GM21423 (cell line): ENCODE results near the gene ARL6IP5.

Experiments
- ATAC-seq: cut with Tn5 transposase; IDR thresholded peaks from one replicate; pipeline ENCODE4 v1.9.1; 2021; ENCODE audit warnings: mild to moderate bottlenecking, moderate library complexity; ENCODE audit not compliant: unreplicated experiment

ARL6IP5 gene

GRCh38 chr3:69085833-69086722 is 1.3 kb downstream of the ARL6IP5 start:
- ATAC-seq = no peak

DNA sequence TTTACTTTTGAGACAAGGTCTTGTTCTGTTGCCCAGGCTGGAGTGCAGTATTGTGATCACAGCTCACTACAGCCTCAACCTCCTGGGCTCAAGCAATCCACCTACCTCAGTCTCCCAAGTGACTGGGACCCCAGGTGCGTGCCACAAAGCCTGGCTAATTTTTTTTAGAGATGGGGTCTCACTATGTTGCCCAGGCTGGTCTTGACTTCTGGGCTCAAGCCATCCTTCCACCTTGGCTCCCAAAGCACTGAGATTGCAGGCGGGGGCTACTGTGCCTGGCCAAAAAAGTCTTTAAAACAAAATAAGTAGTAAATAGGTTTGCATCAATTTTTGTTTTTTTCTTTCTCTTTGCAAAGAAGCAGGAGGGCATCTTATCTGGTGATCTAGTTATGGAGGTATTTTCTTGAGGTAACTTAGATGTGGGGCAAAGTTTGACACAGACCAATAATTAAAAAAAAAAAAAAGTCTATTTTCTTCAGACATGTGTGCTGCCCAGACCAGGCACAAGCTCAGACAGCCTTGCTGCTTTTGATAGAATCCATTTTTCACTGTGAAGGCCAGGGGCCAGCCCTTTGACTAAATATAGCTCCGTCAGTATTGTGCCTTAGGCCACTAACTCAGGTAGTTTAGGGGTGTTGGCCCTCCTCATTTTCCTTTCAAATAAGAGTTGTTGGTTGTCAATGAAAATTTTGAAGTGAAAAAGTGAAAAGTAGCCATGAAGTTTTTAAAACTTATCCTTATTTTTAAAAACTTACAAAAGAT is 2.5 kb downstream of the ARL6IP5 start:
- ATAC-seq = no peak

DNA sequence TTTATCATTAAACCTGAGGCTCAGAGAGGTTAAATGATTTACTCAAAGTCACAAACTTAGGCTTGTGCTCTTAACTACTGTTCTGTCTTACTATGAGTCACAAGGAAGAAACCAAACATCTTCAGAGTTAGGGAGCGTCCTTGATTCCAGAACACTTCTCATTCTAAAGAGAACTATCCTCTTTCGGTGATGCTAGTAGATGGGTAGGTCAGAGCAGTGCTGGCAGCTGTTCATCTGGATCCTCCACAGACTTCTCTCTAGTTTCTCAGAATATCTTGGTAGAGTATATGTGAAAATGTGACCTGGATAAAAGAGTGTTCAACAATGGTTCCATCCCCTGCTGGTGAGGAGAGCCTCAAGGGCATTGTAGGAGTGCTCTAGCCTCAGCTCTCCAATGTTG is 3.3 kb downstream of the ARL6IP5 start:
- ATAC-seq = peak; percentile 18

- ATAC-seq = no peak
Measured at GRCh38 chr3:69090021-69090420, 5.3 kb downstream of the ARL6IP5 start.

GRCh38 chr3:69091389-69092029 is 6.8 kb downstream of the ARL6IP5 start:
- no peak for ATAC-seq

DNA sequence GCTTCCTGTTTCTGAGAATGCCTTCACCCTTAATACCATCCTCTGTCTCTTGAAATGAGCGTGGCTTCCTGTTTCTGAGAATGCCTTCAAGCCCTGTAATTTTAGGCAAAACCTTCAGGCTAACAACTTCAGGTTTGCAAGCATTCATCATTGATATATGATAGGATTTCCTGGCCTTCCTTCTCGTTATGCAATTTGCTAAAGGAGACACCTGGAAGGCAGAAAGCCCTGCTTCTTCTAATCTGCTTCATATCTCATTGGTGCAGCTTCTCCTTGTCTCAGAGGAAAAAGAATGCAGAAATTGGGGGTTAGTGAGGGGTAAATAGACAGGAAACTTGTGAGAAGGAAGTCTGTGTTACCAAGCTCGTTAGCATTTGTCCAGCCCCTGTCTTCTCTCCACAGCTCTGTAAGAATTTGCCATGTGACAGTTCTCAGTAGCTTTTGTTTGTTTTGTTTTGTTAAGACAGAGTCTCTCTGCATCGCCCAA is 7.3 kb downstream of the ARL6IP5 start:
- ATAC-seq = peak; percentile 70

DNA sequence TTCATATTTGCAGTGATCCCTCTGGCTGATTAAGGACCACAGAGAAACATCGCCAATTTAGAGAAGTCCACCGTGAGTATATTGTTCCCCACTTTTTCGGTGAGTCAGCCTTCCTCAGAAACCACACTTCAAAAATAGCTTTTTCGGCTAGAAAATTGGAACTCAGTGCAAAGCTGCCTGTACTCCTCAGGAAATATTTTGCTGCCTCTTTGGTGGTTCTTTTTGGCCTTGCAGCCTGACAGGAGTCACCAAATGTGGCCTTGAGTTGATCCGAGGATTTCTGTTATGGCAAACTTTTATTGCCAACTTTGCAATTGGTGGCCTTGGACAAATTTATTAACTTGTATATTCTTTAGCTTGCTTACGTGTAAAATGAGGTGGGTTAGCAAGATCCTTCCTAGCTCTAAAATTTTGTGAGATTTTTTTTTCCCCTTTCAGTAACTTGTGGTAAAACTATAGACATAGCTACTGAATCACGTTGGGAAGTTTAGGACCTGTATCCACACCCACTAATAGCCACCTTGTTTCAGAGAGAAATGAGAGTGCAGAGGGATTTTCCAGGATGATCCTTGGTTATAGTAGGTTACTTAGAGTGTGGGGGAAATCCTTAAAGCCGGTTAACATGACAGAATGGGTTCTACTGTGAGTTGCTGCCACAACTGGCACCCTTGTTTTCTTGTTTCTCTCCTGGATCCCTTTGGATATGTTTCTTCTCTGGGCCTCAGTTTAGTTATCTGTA is 9.9 kb downstream of the ARL6IP5 start:
- no peak for ATAC-seq

- ATAC-seq = no peak
Measured at GRCh38 chr3:69095636-69096035, 10.9 kb downstream of the ARL6IP5 start.

DNA sequence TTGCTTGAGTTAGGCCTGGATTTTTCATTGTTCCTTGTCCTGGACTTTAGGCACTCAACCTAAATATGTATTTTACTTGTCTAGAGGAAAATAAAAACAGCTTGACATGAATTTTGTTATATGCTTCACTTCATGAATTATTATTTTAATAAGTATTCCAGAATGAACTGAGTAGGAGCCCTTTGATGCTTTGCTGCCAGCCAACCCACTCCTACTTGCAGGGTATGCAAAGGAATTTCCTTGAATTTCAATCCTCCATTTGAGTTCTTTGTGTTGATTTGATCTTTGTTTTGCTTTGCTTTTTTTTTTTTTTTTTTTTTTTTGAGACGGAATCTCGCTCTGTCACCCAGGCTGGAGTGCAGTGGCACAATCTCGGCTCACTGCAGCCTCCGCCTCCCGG is 11.6 kb downstream of the ARL6IP5 start:
- ATAC-seq = no peak

DNA sequence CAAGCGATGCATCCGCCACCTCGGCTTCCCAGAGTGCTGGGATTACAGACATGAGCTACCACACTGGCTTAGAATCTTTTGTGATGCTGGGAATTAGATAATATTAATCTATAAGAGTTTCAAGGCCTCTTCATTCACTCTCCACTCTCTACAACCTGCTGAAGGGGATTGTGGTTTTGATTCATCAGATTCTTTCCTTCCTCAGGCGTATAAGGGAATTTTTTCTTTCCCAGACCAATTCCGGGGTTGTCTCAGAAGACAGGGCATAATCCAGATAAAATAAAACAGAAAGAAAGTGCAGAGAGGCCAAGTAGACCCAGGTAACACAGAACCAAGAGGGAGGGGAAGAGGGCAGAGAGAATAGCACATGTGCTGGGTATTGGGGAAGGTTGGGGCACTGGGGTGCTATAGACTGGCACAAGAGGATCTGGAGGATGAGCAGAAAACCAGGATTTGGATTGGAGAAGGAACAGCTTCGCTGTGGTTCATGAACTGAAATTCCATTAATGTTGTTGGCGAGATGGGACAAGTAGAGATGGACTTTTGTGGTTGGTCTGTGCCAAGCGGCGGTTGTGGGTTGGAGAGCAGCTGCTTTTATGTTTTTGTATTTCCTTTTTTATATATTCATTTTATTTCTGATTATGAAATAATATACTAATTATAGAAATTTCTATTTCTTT is 12.8 kb downstream of the ARL6IP5 start:
- no peak for ATAC-seq

DNA sequence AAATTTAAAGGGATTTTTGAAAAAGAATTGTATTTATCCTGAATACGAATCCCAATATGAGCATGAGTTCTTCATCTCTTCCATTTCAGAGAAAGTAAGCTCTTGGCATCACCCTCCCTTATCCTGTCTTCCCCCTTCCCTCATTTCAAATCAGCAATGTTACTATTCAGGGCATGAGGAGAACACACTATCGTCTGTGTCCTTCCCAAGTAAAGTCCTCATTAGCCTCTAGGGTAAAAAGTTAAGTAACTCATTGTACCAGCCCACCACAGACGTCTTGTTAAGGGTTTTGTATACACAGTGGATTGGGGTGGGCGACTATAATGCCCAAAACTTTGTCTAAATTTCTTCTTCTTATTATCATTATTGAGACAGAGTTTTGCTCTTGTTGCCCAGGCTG is 14.8 kb downstream of the ARL6IP5 start:
- ATAC-seq = no peak

GRCh38 chr3:69102384-69102783 is 17.6 kb downstream of the ARL6IP5 start:
- ATAC-seq = no peak

GRCh38 chr3:69103123-69103522 is 18.4 kb downstream of the ARL6IP5 start:
- ATAC-seq = no peak

- no peak for ATAC-seq
Measured at GRCh38 chr3:69104586-69104985, 19.8 kb downstream of the ARL6IP5 start.

- no peak for ATAC-seq
Measured at GRCh38 chr3:69105320-69105719, 20.6 kb downstream of the ARL6IP5 start.

DNA sequence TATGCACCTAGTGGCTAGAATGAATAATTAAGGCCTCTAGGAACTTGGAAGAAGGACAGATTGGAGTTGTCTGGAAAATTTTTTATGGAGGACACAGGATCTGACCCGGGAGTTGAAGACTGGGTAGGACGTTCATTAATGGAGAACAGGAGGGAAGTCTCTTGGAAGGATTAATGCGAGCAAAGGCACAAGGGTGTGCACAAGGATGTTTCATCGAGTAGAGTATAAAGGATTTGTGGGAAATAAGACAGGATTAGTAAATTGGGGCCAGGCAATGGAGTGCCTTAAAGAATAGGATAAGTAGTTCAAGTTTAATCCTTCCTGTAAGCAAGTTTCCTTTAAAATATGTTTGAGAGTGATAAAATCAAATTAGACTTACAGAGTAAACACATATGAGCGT is 23.1 kb downstream of the ARL6IP5 start:
- no peak for ATAC-seq

DNA sequence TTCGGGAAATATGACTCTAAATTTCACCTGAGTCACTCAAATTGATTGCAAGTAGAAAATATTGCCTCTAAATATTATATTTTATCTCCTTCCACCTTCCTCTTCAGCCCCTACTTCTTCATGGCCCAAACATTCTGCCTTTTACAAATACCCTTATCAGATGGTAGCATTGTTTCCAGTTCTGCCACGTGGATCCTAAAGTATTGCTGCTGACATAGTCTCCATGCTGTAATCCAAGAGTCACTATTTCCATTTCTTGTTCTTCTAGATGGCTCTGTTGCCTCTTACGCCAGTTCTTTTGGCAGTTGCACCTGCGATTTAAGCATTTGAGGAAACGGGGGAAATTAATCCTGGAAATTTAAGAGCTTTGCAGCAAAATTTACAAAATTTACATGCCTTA is 24.1 kb downstream of the ARL6IP5 start:
- no peak for ATAC-seq

- ATAC-seq = no peak
Measured at GRCh38 chr3:69110941-69111546, 26.3 kb downstream of the ARL6IP5 start.

GRCh38 chr3:69113536-69113935 is 28.8 kb downstream of the ARL6IP5 start:
- no peak for ATAC-seq

DNA sequence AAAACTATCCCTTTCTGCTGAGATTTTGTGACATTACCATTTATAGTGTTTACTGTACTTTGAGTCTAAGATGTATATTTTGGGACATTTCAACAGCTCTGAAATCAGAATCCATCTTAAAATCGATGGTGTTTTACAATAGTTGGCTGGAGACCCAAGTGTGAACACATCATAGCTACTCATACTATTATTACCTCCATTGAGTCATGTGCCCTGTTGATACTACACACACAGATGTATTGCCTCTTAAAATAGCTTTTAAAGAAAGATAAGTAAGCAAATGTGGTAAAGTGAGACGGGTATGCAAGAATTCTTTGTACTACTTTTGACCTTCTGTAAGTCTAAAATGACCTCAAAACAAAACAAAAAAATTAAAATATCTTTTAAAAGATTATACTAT is 31.0 kb downstream of the ARL6IP5 start:
- no peak for ATAC-seq
